ENCODE results near the gene PQBP1.
A peak's percentile ranks its signal among the peaks of the same experiment; 100 is the strongest.
"Not testable (repeated sequence)": the region's sequence is repeated elsewhere in the genome, so short reads cannot be mapped to it uniquely, and the experiment has no call there.

PQBP1 gene

GRCh38 chrX:48897625-48898306, at the start of gene PQBP1, which contains the start of gene TIMM17B:
TSS of gene PQBP1 (plus strand) at chrX:48897930. CDS start at chrX:48898510, 580 bp downstream.
TSS of gene TIMM17B (minus strand) at chrX:48897768. CDS start at chrX:48897749, 19 bp downstream.
- no peaks in the 10 kb centered on the region for H3K27me3 ChIP-seq
- H3K4me1 ChIP-seq (ENCODE audit: control insufficient read depth in 1 of 2, insufficient read depth in 1 of 2, low read depth in 1 of 2, low read length in 1 of 2) = peaks cover 10 to 19% of the 10 kb centered on the region in 2 experiments
- peak within 1 kb of the TSS; percentile 67 to 81 for H3K4me3 ChIP-seq (ENCODE audit: low read depth in 1 of 2, low read length in 1 of 2)
- peaks cover 11% of the 10 kb centered on the region for H3K36me3 ChIP-seq
- TF ChIP-seq CTCF (IDR thresholded peaks at IDR 0.05) = no peak
- H3K9me3 ChIP-seq = no peaks in the 10 kb centered on the region
- peak within 1 kb of the TSS; percentile 95 for H3K27ac ChIP-seq

- H3K4me1 ChIP-seq (ENCODE audit: control insufficient read depth in 1 of 2, insufficient read depth in 1 of 2, low read depth in 1 of 2, low read length in 1 of 2) = no peaks in the 10 kb centered on the region
- no peak for TF ChIP-seq CTCF (IDR thresholded peaks at IDR 0.05)
- no peak overlapping the region for H3K27ac ChIP-seq
These were observed 48.9 kb upstream of the PQBP1 start for GRCh38 chrX:48848847-48849246.

GRCh38 chrX:48852857-48853256, 44.9 kb upstream of the PQBP1 start:
- no peak overlapping the region for H3K4me3 ChIP-seq (ENCODE audit: low read depth in 1 of 2, low read length in 1 of 2)
- no peak for TF ChIP-seq CTCF (IDR thresholded peaks at IDR 0.05)

More at GRCh38 chrX:48848847-48849246, 48.9 kb upstream of the PQBP1 start:
- no peak overlapping the region for H3K4me3 ChIP-seq (ENCODE audit: low read depth in 1 of 2, low read length in 1 of 2)
- no peaks in the 10 kb centered on the region for H3K36me3 ChIP-seq
- H3K9me3 ChIP-seq = no peaks in the 10 kb centered on the region
- H3K27me3 ChIP-seq = no peaks in the 10 kb centered on the region

GRCh38 chrX:48853494-48853893, 44.2 kb upstream of the PQBP1 start:
- H3K27ac ChIP-seq; H3K4me1 ChIP-seq (ENCODE audit: control insufficient read depth in 1 of 2, insufficient read depth in 1 of 2, low read depth in 1 of 2, low read length in 1 of 2); H3K36me3 ChIP-seq; H3K4me3 ChIP-seq (ENCODE audit: low read depth in 1 of 2, low read length in 1 of 2); H3K27me3 ChIP-seq; H3K9me3 ChIP-seq: not testable (repeated sequence)

More at GRCh38 chrX:48852857-48853256, 44.9 kb upstream of the PQBP1 start:
- Histone ChIP-seq H3K27ac (no peak overlapping the region), H3K27me3 (no peaks in the 10 kb centered on the region), H3K36me3 (no peaks in the 10 kb centered on the region), H3K9me3 (no peaks in the 10 kb centered on the region), H3K4me1 (ENCODE audit: control insufficient read depth in 1 of 2, insufficient read depth in 1 of 2, low read depth in 1 of 2, low read length in 1 of 2) (no peaks in the 10 kb centered on the region)

- H3K4me3 ChIP-seq (ENCODE audit: low read depth in 1 of 2, low read length in 1 of 2); H3K27me3 ChIP-seq; H3K4me1 ChIP-seq (ENCODE audit: control insufficient read depth in 1 of 2, insufficient read depth in 1 of 2, low read depth in 1 of 2, low read length in 1 of 2); H3K27ac ChIP-seq; H3K36me3 ChIP-seq; H3K9me3 ChIP-seq: not testable (repeated sequence)
These were observed 43.5 kb upstream of the PQBP1 start for GRCh38 chrX:48854121-48854804.

- no peaks in the 10 kb centered on the region for H3K9me3 ChIP-seq
- H3K27ac ChIP-seq = no peak overlapping the region
- no peaks in the 10 kb centered on the region for H3K27me3 ChIP-seq
- H3K4me1 ChIP-seq (ENCODE audit: control insufficient read depth in 1 of 2, insufficient read depth in 1 of 2, low read depth in 1 of 2, low read length in 1 of 2) = no peaks in the 10 kb centered on the region
- no peak for TF ChIP-seq CTCF (IDR thresholded peaks at IDR 0.05)
- H3K36me3 ChIP-seq = no peaks in the 10 kb centered on the region
- no peak overlapping the region for H3K4me3 ChIP-seq (ENCODE audit: low read depth in 1 of 2, low read length in 1 of 2)
These were observed 42.8 kb upstream of the PQBP1 start for GRCh38 chrX:48854898-48855297.
